Spinal cord (tissue), 4 donors: ENCODE results near the gene CTRB2. TPM values are rescaled to one million over a fixed set of nuclear protein-coding genes. Genes with fewer than 3 reads are reported as not detected.

ENCODE experiments used
- polyA plus RNA-seq, 2 donors: library from polyadenylated mRNA; unstranded; fragments of 120-200 nt; gene quantifications; one replicate each; pipeline ENCODE4 v1.2.1, GENCODE V29; 2013; ENCODE audit not compliant: insufficient read length in 2 of 2
- total RNA-seq, 2 donors: library from RNA; depleted of rRNA in 1 of 2; stranded (reverse); fragments of 120-200 nt in 1 of 2; fragments of >200 nt in 1 of 2; gene quantifications; one replicate each; pipeline versions ENCODE4 v1.2.3 to v1.2.4, GENCODE V29; 2013 to 2014

Gene CTRB2
- total and polyA plus RNA-seq, 4 donors, result 0.20 to 0.24 TPM; not detected in 2

Other genes starting within 250 kb of the CTRB2 start
- gene WDR59, start 222.0 kb downstream of the CTRB2 start, total RNA-seq, result 10 to 100 TPM; 30.2 to 34.8 TPM
- 100 to 1,000 TPM in 1 of 2 donors, 10 to 100 TPM in 1; 78.2 to 103 TPM for gene WDR59, start 222.0 kb downstream of the CTRB2 start, polyA plus RNA-seq
- gene ZNRF1, start 208.1 kb downstream of the CTRB2 start, total RNA-seq, result 10 to 100 TPM; 13.2 to 20.2 TPM
- gene ZNRF1, start 208.1 kb downstream of the CTRB2 start, polyA plus RNA-seq, result 100 to 1,000 TPM in 1 of 2 donors, 10 to 100 TPM in 1; 89.5 to 103 TPM
- 1 to 10 TPM; 4.5 to 5.7 TPM for gene LDHD, start 90.4 kb downstream of the CTRB2 start, total RNA-seq
- 1 to 10 TPM; 8.1 to 9.3 TPM for gene LDHD, start 90.4 kb downstream of the CTRB2 start, polyA plus RNA-seq
- 10 to 100 TPM; 35.6 to 38.8 TPM for gene ZFP1, start 58.6 kb downstream of the CTRB2 start, total RNA-seq
- 10 to 100 TPM; 23.3 to 29.5 TPM for gene ZFP1, start 58.6 kb downstream of the CTRB2 start, polyA plus RNA-seq
- not detected for gene CTRB1, start 11.8 kb upstream of the CTRB2 start, total RNA-seq
- gene CTRB1, start 11.8 kb upstream of the CTRB2 start, polyA plus RNA-seq, result under 1 TPM in 1 of 2 donors, not detected in 1; 0.24 TPM
- 10 to 100 TPM; 25.1 to 36.3 TPM for gene BCAR1, start 44.5 kb upstream of the CTRB2 start, total RNA-seq
- 10 to 100 TPM; 81.7 to 98.0 TPM for gene BCAR1, start 44.5 kb upstream of the CTRB2 start, polyA plus RNA-seq
- 100 to 1,000 TPM in 1 of 2 donors, 10 to 100 TPM in 1; 55.4 to 129 TPM for gene CFDP1, start 226.3 kb upstream of the CTRB2 start, total RNA-seq
- gene CFDP1, start 226.3 kb upstream of the CTRB2 start, polyA plus RNA-seq, result 100 to 1,000 TPM; 135 to 164 TPM